Parathyroid adenoma (tissue), 2 donors: ENCODE data around the gene ARHGAP26.

Experiments used
- H2AFZ ChIP-seq: fragments of 300-600 bp; sonication (generic); one replicate; pipeline ENCODE4 v1.7.0; 2017; ENCODE audit warnings: antibody characterized with exemption, mild to moderate bottlenecking
- H3K27ac ChIP-seq: fragments of 300-600 bp; sonication (generic); one replicate; pipeline ENCODE4 v1.7.0; 2017
- H3K27me3 ChIP-seq: fragments of 300-600 bp; sonication (generic); one replicate; pipeline ENCODE4 v1.7.0; 2017; ENCODE audit warnings: low read length; ENCODE audit not compliant: control insufficient read depth, insufficient read depth
- H3K36me3 ChIP-seq: fragments of 300-600 bp; sonication (generic); one replicate; pipeline ENCODE4 v1.7.0; 2017; ENCODE audit warnings: low read length; ENCODE audit not compliant: control insufficient read depth, insufficient read depth
- H3K4me1 ChIP-seq: fragments of 300-600 bp; sonication (generic); one replicate; pipeline ENCODE4 v1.7.0; 2017; ENCODE audit warnings: control low read depth
- H3K4me2 ChIP-seq: fragments of 300-600 bp; sonication (generic); one replicate; pipeline ENCODE4 v1.7.0; 2017; ENCODE audit warnings: low read length
- H3K4me3 ChIP-seq: fragments of 300-600 bp; sonication (generic); one replicate; pipeline ENCODE4 v1.7.0; 2017; ENCODE audit warnings: low read depth, low read length
- H3K79me2 ChIP-seq: fragments of 300-600 bp; sonication (generic); one replicate; pipeline ENCODE4 v1.7.0; 2017; ENCODE audit warnings: control low read depth
- H3K9ac ChIP-seq: fragments of 300-600 bp; sonication (generic); one replicate; pipeline ENCODE4 v1.7.0; 2017; ENCODE audit warnings: mild to moderate bottlenecking
- H3K9me3 ChIP-seq: fragments of 300-600 bp; sonication (generic); one replicate; pipeline ENCODE4 v1.7.0; 2017; ENCODE audit warnings: low read length; ENCODE audit not compliant: control insufficient read depth
- CTCF ChIP-seq: fragments of 300-600 bp; sonication (generic); IDR thresholded peaks from one replicate; pipeline ENCODE4 v1.7.0; 2017; ENCODE audit warnings: antibody characterized with exemption, mild to moderate bottlenecking
- donor health status: primary hyperparathyroidism.

Gene ARHGAP26

GRCh38 chr5:143247134-143247815, 477.1 kb downstream of the ARHGAP26 start:
- peaks cover 10% of the 10 kb centered on the region for H3K4me1 ChIP-seq
- TF ChIP-seq CTCF = no peak
- no peak overlapping the region for H3K27ac ChIP-seq
- H3K4me2 ChIP-seq = no peak overlapping the region
- no peak overlapping the region for H2AFZ ChIP-seq
- no peaks in the 10 kb centered on the region for H3K9me3 ChIP-seq
- H3K27me3 ChIP-seq = no peaks in the 10 kb centered on the region
- no peak overlapping the region for H3K9ac ChIP-seq
- H3K4me3 ChIP-seq = no peak overlapping the region
- no peaks in the 10 kb centered on the region for H3K79me2 ChIP-seq
- H3K36me3 ChIP-seq = no peaks in the 10 kb centered on the region

DNA sequence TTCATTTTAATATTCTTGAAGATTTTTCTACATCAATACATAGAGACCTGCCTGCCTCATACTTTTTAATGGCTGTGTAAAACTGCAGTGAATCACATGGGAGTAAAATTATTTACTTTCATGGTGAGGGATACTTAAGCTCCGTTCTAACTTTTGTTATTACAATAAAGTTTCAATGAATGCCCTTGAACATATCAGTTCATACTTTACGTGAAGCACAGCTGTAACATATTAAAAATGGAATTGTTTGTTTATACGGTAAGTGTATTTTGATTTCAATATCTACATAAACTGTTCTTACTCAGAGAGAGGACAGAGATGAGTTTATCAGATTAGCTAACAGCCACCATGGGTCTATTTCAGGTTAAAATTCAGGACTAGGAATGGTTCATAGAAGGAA, 478.2 kb downstream of the ARHGAP26 start:
- Histone ChIP-seq H2AFZ (no peak overlapping the region), H3K27ac (no peak overlapping the region)

DNA sequence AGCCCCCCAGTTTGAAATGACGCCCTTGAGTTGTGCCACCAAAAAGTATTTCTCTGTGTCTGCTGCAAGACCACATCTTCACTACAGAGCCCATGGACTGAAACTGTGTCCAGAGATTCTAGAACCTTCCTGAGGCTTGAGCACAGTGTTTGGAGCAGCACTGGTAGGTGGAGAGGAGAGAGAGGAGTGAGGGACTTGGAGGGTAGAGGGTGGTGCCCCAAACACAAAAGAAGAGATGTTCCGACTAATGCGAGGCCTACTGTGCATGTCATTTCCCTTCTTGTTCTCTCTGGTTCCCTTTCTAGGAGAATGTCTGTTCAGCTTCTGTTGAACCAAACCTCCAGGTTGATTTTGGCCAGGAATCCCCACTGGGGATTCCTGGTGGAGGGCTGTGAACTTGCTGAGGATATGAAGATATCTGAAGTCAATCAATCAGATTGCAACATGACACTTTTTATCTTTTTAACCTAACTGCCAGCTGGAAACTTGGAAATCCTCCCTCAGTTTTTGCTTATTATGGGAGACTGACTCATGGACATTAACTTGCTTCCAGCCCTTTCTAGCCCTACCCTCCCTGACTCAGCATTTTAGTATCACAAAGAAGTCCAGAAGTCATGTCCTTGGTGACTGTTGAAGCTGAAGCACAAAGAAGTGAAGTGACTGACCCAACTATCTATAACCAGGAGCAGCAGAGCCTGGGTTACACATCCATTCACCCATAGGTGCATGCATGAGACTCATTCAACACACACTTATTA, 478.8 kb downstream of the ARHGAP26 start:
- H3K9me3 ChIP-seq = no peaks in the 10 kb centered on the region
- no peaks in the 10 kb centered on the region for H3K79me2 ChIP-seq
- H3K4me2 ChIP-seq = peak overlapping the region; percentile 2
- no peak overlapping the region for H3K27ac ChIP-seq
- H3K4me1 ChIP-seq = peaks cover 10% of the 10 kb centered on the region
- no peak for TF ChIP-seq CTCF
- H3K4me3 ChIP-seq = no peak overlapping the region
- no peaks in the 10 kb centered on the region for H3K36me3 ChIP-seq
- H3K9ac ChIP-seq = no peak overlapping the region
- H3K27me3 ChIP-seq = no peaks in the 10 kb centered on the region
- H2AFZ ChIP-seq = peak overlapping the region; percentile 5

More for the DNA sequence above, 478.2 kb downstream of the ARHGAP26 start:
- no peak for TF ChIP-seq CTCF
- H3K4me1 ChIP-seq = peaks cover 10% of the 10 kb centered on the region
- H3K27me3 ChIP-seq = no peaks in the 10 kb centered on the region
- no peaks in the 10 kb centered on the region for H3K79me2 ChIP-seq
- no peak overlapping the region for H3K4me2 ChIP-seq
- H3K4me3 ChIP-seq = no peak overlapping the region
- H3K9me3 ChIP-seq = no peaks in the 10 kb centered on the region
- no peaks in the 10 kb centered on the region for H3K36me3 ChIP-seq
- no peak overlapping the region for H3K9ac ChIP-seq

- Histone ChIP-seq H3K79me2 (no peaks in the 10 kb centered on the region), H3K4me3 (no peak overlapping the region), H3K4me1 (peaks cover 10% of the 10 kb centered on the region), H3K36me3 (no peaks in the 10 kb centered on the region), H3K27ac (no peak overlapping the region), H3K27me3 (no peaks in the 10 kb centered on the region), H2AFZ (no peak overlapping the region), H3K9ac (no peak overlapping the region), H3K9me3 (no peaks in the 10 kb centered on the region), H3K4me2 (no peak overlapping the region)
- no peak for TF ChIP-seq CTCF
These were observed 479.7 kb downstream of the ARHGAP26 start for GRCh38 chr5:143249851-143250250.
